Glutamatergic neuron (in vitro differentiated cells): Measurements from ENCODE around the gene OR6C4. TPM values are rescaled to one million over a fixed set of nuclear protein-coding genes. Genes with fewer than 3 reads are reported as not detected.
"Not testable (repeated sequence)": the region's sequence is repeated elsewhere in the genome, so short reads cannot be mapped to it uniquely, and the experiment has no call there.

Experiments used
- DNase-seq: peaks from one replicate; pipeline ENCODE4 v3.0.0; 2022
- H3K27ac Mint-ChIP-seq: one replicate; pipeline ENCODE4 v1.8.0; 2020; ENCODE audit warnings: mild to moderate bottlenecking, mixed read lengths, inconsistent platforms; ENCODE audit not compliant: unreplicated experiment
- H3K27me3 Mint-ChIP-seq: one replicate; pipeline ENCODE4 v1.8.0; 2020; ENCODE audit warnings: mild to moderate bottlenecking, moderate library complexity, mixed read lengths, inconsistent platforms; ENCODE audit not compliant: unreplicated experiment
- H3K36me3 Mint-ChIP-seq: one replicate; pipeline ENCODE4 v1.8.0; 2020; ENCODE audit warnings: mild to moderate bottlenecking, mixed read lengths, inconsistent platforms; ENCODE audit not compliant: unreplicated experiment
- H3K4me1 Mint-ChIP-seq: one replicate; pipeline ENCODE4 v1.8.0; 2020; ENCODE audit warnings: mild to moderate bottlenecking, low read depth, mixed read lengths, inconsistent platforms; ENCODE audit not compliant: unreplicated experiment
- H3K4me3 Mint-ChIP-seq: one replicate; pipeline ENCODE4 v1.8.0; 2020; ENCODE audit warnings: mild to moderate bottlenecking, mixed read lengths, inconsistent platforms; ENCODE audit not compliant: unreplicated experiment
- H3K9me3 Mint-ChIP-seq: one replicate; pipeline ENCODE4 v1.8.0; 2020; ENCODE audit warnings: mild to moderate bottlenecking, moderate library complexity, mixed read lengths, inconsistent platforms; ENCODE audit not compliant: unreplicated experiment
- CTCF ChIP-seq: fragments of 200-600 bp; sonication (generic); IDR thresholded peaks from one replicate; pipeline ENCODE4 v1.5.0; 2021; ENCODE audit not compliant: partially characterized antibody, unreplicated experiment
- total RNA-seq: library from RNA; stranded (reverse); fragmentation: NEBNext Ultra II Directional; extraction: Animal tissue kit (Norgen Biotek cat#: 25700); gene quantifications from one replicate; pipeline ENCODE4 v1.2.1, GENCODE V29; 2021; ENCODE audit not compliant: unreplicated experiment

OR6C4 gene
- total RNA-seq, 1 donor from 2014 or later, result not detected

- H3K9me3 Mint-ChIP-seq, result peaks cover 6% of the 10 kb centered on the region
- H3K4me1 Mint-ChIP-seq, result no peaks in the 10 kb centered on the region
- no peak for TF ChIP-seq CTCF
- no peaks in the 10 kb centered on the region for H3K27me3 Mint-ChIP-seq
- no peak overlapping the region for H3K4me3 Mint-ChIP-seq
- H3K27ac Mint-ChIP-seq, result no peak overlapping the region
- H3K36me3 Mint-ChIP-seq, result peaks cover 6% of the 10 kb centered on the region
- DNase-seq, result no peak
Measured at GRCh38 chr12:55585817-55586216, 36.4 kb downstream of the OR6C4 start.

DNA sequence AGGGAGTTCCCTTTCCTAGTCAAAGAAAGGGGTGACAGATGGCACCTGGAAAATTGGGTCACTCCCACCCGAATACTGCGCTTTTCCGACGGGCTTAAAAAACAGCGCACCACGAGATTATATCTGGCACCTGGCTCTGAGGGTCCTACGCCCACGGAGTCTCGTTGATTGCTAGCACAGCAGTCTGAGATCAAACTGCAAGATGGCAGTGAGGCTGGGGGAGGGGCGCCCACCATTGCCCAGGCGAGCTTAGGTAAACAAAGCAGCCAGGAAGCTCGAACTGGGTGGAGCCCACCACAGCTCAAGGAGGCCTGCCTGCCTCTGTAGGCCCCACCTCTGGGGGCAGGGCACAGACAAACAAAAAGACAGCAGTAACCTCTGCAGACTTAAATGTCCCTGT lies 40.8 kb downstream of the OR6C4 start:
- peaks cover 11% of the 10 kb centered on the region for H3K36me3 Mint-ChIP-seq
- H3K27me3 Mint-ChIP-seq, H3K9me3 Mint-ChIP-seq, H3K4me3 Mint-ChIP-seq, H3K4me1 Mint-ChIP-seq, H3K27ac Mint-ChIP-seq, DNase-seq: not testable (repeated sequence)

Other genes with a start within 250 kb of the OR6C4 start
- not detected for gene OR6C1, start 235.3 kb upstream of the OR6C4 start, total RNA-seq
- gene OR6C3, start 218.9 kb upstream of the OR6C4 start, total RNA-seq, result not detected
- gene OR6C75, start 186.6 kb upstream of the OR6C4 start, total RNA-seq, result not detected
- gene OR6C65, start 149.1 kb upstream of the OR6C4 start, total RNA-seq, result not detected
- not detected for gene OR6C76, start 123.3 kb upstream of the OR6C4 start, total RNA-seq
- gene OR6C2, start 105.5 kb upstream of the OR6C4 start, total RNA-seq, result not detected
- gene OR6C70, start 79.5 kb upstream of the OR6C4 start, total RNA-seq, result not detected
- gene OR6C68, start 57.2 kb upstream of the OR6C4 start, total RNA-seq, result not detected
- not detected for gene OR2AP1, start 22.9 kb downstream of the OR6C4 start, total RNA-seq
- not detected for gene OR10P1, start 87.3 kb downstream of the OR6C4 start, total RNA-seq
- gene ITGA7, start 158.3 kb downstream of the OR6C4 start, total RNA-seq, result 156 TPM
- gene BLOC1S1, start 166.4 kb downstream of the OR6C4 start, total RNA-seq, result 71.2 TPM
- gene RDH5, start 170.8 kb downstream of the OR6C4 start, total RNA-seq, result 6.6 TPM
- 619 TPM for gene CD63, start 179.4 kb downstream of the OR6C4 start, total RNA-seq
- gene GDF11, start 193.5 kb downstream of the OR6C4 start, total RNA-seq, result 52.4 TPM